NCI-H1694 treated with DMSO at 0.1 percent for 48 hours (cell line): ENCODE results near the gene ALDOA.
"Not testable (repeated sequence)": the region's sequence is repeated elsewhere in the genome, so short reads cannot be mapped to it uniquely, and the experiment has no call there.

Experiments
- DNase-seq: peaks from one replicate; lab custom pipeline; 2025; lab: John Stamatoyannopoulos, UW

ALDOA gene

DNA sequence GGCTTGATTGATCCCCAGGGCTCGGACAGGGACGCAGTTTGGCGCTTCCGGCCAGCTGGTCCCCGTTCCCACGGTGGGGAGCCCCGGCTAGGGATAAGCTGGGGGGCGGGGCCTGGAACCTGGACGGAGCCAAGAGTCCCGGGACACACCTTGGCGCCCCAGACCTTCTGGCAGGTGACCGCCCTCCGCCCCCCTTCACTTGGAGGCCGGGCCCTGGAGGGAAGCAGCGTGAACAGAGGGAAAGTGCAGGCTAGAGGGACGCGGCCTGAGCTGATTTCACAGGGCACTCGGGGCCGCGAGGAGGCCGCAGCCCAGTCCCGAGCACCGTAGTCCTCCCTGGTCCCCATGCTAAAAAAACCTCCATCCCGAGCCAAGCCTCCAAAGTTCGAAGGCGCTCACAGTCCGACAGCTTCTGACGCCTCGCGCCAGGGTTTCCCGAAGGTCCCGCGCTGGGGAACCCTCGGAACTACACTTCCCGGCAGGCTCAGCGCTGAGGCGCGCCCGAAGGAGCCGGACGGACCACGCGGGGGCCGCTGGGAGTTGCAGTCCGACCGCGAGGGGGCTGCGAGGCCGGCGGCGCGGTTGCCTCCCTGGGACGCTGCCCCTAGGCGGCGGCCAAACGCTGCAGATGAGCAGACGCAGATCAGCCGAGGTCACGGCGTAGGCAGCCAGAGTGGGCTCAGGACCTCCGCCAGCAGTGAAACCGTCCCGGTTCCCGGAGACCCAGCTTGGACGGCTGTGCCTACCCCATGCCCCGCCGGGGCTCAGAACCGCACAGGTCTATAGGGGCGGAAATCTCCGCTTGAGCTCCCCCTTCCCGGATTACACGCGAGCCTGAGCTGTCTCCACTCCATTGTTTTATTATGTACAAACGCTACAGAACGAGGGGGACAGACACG lies 26.2 kb downstream of the ALDOA start, which contains the start of gene TBX6:
TSS of gene TBX6 (minus strand) at position 451 of the 899 bp plus-strand sequence. CDS start 731 bp downstream, outside the sequence.
- peak; percentile 77 for DNase-seq

DNA sequence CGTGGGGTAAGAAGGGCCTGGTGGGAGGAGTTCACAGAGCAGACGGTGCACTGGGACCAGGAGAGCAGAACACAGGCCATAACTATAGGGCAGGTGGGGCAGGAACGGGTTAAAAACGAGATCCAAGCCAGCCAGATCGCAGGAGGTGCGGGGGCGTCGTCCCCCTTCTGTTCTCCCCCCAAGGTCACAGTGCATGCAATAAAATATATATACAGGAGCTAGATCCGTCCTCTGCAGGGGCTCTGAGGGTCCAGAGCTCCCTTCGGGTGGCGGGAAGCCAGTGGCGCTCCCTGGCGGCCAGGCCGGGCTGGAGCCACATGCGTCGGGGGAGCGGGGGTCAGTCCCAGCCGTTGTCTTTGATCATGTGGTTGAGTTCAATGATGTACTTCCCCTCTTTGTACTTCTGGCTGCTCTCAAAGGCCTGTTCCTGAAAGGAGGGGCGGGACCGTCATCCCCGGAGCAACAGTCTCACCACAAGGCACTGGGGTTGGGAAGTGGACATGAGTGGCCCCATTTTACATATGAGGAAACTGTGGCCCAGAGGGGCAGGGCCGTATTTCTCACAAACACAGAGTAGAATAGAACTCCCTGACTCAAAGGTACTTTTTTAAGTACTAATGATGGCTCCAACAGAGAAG lies 26.9 kb downstream of the ALDOA start:
- DNase-seq = peak; percentile 63

DNA sequence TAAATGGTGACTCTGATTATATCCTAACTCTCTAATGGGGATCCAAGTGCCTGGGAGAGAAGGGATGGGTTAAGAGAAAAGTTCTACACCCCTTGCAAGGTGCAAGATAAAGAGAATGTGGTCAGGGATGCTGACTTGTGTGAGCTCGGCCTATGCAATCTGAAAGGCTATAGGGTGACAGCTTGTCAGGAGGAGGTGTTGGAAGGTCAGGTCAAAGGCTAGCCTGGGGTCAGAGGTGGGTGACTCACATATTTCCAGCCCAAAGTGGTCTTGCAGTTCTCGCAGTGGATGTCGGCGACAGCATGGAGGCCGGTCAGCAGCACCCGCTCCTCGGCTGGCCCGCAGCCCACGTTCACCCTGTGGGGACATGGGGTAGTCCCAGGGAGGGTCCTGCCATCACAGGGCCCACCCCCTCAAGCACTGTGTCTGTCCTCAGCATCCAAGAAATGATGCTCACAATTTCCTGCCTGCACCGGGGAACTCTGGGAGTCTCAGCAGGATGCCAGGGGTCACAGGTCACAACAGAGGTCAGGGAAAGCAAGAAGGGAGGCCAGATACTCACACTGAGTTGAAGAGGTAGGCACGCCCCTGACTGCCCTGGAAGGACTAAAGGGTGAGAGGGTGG lies 29.1 kb downstream of the ALDOA start:
- DNase-seq = no peak

DNA sequence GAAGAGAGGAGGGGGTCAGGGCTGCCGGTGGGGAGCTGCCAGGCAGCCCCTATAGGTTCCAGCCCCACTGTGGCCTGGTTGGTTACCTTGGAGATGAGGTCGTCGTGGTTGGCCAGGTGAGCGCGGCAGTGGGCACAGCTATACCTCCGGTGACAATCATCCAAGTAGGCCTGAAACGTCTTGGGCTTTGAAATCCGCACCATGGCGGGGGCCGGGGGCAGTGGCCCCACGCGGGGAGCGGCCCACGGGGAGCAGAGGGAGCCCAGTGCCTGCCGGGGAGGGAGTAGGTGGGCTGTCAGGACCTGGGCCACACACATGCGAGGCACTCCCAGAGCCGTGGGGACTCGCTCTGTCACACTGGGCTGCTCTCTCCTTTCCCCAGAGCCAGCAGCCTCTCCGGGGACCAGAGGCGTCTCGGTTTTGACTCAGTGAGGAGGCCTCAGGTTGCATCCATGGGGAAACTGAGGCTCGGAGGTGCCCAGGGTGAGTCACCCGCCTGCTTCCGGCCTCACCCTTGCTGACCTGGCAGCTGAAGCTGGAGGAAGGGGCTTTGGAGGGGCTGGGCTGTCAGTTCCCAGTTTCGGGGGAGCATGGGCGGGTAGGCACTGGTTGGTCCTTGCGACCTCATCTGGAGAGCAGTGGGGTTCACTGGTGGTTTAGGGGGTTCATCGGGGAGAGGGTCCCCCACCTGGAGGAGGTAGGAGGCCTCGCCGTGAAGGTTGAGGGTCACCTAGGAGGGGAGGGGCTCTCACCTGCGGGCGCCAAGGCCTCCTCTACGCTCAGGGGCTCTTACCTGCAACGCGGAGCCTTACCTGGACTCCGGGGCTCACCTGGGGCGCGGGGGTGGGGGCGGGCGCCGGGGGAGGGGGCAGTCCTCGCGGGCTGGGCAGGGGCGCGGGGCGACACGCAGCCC lies 29.9 kb downstream of the ALDOA start:
- no peak for DNase-seq

DNA sequence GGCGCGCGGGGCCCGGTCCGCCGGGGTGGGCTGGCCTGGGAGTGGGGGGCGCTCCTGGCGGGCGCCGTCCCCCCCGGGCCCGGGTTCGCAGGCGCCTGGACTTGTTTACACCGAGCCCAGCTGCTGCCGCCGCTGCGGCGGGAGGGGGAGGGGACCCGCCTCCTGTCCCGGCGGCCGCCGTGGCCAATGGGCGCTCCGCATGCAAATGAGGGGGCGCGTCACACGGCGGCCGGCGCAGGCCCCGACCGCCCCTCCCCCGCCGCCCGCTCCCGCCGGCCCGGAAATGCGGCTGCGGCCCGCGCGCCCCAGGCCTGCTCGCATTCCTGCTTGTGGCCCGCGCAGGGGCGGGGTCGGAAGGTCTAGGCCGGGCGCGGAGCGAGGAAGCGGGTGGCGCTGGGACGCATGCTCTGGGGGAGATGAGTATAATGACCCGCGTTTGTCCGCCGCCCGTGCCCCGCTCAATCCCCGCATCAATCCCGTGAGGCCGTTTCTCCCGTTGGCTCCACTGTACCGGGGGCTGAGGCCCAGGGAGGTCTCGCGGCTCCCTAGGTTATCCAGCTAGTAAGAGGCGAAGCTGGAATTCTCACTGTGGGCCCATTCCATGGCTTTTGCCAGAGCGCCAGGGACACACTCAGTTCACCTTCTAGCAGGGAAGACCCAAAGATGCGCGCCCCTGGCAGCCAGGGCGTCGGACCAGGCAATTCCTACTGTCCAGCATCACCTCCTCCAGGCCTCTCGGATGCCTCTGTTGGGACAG lies 30.7 kb downstream of the ALDOA start, which contains the start of gene YPEL3:
TSS of gene YPEL3 (minus strand) at position 109 of the 757 bp plus-strand sequence. CDS start 731 bp downstream, outside the sequence.
- peak; percentile 9 for DNase-seq

DNA sequence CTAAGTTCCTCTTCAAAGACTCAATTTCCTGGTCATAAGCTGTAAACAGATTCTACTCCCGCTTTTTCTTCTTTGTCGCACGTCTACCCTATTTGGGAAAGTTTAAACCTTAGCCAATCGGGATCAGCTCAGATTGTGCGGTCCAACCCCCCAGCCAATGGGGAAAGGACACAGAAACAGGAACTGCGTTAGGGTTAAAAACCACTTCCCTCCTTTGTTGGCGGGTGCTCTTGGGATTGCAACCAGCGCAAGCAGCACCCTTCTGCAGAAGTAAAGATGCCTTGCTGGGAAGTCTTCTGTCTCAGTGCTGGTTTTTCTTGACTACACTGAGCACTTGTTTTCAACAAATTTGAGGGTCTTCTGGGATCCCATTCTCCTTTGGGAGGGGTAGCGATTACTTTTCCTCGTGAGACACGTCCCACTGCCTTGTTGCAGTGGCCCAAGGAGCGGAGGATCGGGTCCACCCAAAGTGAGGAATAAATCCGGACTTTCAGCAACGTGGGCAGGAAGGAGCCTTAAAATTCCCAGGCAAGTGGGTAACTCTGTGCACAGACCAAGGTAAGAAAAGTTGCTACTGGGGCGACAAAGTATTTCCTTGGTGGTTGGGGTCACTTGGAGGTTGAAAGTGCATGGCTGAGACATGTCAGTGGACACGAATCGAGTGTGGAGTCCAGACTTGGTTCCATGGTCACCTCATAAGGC lies 31.5 kb downstream of the ALDOA start:
- no peak for DNase-seq

DNA sequence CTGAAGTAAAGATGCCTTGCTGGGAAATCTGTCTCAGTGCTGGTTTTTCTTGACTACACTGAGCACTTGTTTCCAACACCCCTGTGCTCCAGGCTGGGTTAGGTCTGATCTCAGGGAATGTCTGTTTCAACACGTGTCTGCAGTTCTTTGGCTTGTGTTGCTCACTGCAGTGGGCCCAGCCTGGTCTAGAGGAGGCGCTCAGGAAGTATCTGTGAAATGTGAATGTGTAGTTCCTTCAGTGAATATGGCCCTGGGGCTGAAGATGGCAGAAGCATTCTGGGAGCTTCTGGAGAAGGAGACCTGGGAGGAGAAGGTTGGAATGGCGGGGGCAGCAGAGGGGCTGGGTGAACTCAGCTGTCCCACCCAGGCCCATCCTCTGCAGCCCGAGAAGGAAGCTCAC lies 38.5 kb downstream of the ALDOA start:
- DNase-seq = no peak

DNA sequence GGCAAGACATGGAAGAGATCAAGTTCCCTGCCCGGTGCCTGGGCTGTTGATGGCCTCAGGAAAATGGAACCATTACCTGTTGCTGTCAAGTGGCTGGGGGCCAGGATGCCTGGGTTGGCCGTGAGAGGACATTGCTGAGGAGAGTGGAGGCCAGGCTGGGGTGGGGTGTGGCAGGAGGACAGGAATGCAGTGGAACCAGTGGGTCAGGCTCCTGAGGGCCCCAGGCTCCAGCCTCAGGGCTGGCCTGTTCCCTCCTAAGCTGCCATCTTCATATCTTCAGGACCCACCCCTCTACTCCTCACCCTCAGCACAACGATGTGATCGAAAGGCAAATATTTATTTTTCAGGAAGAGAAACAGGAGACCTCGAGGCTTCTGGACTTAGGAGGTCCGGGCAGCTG lies 38.9 kb downstream of the ALDOA start:
- DNase-seq = no peak

DNA sequence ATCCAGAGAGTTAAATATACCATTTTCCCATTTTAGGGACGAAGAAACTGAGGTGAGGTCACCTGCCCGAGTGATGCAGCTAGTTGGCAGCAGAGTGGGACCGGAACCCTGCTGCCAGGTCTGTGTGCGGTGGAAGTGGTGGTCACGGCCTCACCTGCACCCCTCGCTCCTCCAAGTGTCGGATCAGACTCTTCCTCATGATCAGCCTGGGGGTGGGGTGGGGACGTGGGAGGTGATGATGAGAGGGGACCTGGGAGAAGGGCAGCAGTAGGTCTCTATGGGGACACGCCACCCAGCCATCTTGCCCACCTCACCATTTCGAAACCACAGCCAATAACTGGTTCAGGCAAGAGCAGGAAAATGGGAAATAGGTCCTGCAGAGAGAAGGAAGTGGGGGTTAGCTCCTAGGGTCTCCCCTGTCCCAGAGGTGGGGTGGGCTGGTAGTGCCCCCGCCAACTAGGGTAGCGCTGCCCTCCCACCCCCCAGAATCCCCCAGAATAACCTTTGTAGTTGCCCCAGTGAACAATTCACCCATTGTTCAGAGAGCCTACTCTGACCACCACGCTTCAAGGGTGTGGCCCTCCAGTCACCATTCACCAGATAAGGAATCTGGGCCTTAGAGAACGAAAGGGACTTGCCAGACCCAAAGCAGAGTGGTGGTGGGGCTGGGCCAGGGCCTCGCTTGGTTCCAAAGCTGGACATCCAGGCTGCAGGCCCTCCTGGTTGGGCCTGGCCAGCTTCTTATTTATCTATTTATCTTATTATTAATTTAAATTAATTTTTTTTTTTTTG lies 42.7 kb downstream of the ALDOA start:
- DNase-seq = no peak

DNA sequence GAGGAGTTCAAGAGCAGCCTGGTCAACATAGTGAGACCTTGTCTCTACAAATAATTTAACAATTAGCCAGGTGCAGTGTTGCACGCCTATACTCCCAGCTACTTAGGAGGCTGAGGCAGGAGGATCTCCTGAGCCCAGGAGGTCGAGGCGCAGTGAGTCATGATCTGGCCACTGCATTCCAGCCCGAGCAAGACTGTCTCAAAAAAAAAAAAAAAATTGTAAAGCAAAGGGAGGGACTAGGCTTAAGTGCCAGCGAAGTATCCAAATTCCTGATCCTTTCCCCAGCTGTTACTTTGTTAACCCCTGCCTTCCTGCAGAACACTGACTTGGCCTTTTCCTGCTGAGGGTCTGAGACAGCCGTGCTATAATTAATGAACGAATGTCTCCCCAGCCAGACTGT lies 45.1 kb downstream of the ALDOA start:
- no peak for DNase-seq

DNA sequence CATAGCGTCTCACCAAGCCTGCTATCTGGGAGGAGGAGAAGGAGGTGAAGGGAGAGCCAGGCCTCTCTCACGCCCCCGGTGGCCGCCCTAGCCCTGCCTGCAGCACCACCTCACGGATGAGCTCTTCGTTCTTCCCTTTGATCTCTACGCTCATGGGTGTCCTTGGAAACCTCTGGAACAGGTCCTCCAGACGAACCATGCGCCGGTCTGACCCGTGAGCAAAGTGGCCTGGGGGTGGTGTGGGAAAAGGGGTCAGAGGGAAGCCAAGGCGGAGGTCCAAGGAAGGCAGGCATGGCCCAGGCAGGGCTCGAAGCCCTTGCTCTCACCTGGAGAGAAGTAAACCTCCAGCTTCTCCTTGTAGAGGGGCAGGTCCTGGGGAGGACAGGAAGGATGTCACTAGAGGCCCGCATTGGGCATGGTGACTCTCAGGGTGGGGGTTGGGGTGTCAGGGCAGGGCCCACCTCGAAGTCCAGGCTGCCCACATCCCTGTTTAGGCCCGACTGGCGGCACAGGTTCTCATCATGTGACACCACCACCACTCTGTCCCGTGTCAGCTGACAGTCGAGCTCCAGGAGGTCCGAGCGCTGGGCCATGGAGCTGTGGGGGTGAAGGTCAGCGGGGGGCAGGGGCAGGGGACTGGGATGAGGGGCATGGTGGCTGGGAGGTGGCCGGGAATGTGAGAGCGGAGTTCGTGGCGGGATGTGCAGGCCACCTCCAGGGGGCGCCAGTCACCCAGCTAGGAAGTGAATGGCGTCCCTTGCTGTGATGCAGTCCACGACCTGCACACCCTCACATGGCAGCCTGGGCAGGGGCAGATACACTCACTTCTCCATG lies 46.9 kb downstream of the ALDOA start:
- no peak for DNase-seq

DNA sequence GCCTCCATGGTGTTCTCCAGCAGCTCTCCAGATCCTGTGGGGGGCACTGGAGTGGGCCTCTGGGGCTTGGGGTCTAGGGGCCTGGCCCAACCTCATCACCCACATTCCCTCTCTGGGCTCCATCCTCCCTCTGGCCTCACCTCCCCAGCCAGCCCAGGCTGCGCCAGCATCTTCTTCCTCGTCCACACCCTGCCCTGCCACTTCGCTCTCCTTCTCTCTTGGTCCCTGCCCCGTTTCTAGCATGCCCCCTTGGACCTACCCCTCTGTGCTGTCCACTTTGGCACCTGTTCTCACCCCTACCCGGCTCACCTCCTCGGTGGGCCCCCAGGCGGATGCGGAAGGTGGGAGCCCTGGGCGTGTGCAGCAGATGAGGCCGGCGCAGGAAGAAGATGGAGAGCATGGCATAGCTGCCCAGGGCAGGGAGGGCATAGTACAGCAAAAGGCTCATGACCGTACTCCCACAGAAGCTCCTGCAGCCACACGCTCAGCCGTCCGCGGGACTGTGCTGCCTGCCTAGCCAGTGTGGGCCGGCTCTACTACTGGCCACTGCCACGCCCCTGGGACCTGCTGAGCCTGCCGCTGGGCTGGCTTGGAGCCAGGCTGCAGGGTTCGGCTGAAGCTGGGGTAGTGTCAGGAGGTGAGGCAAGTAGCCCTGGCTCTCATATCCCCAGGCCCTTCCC lies 47.6 kb downstream of the ALDOA start, which contains the start of gene GDPD3:
TSS of gene GDPD3 (minus strand) at position 507 of the 680 bp plus-strand sequence. CDS start at position 448, 59 bp downstream.
- DNase-seq = no peak

DNA sequence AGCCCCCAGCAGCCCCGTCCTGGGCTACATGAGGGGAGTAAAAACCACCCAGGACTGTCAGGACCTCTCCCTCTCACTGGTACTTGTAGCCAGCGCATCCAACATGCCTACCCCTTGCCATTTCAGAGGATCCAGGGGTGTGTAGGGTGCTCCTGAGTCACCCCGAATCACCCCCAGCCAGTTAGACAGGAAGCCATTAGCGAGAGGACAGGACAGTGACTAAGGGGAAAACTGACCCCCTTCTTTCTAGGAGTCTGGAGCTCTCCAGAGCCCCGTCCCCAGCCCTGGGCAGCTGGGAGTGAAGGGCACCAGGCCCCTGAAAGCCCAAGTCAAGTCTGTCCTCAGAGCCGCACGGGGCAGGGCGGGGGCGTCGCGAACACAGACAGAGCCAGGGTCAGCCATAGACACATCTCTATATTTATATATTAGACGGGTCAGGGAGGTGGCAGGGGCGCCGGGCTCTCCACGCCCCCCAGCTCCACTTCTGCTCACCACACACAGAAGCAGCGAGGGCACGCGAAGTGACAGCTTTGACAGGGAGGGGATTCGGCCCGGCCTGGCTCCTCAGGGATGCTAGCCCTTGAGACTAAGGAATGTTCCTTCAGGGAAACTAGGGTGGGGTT lies 48.3 kb downstream of the ALDOA start:
- DNase-seq = no peak

DNA sequence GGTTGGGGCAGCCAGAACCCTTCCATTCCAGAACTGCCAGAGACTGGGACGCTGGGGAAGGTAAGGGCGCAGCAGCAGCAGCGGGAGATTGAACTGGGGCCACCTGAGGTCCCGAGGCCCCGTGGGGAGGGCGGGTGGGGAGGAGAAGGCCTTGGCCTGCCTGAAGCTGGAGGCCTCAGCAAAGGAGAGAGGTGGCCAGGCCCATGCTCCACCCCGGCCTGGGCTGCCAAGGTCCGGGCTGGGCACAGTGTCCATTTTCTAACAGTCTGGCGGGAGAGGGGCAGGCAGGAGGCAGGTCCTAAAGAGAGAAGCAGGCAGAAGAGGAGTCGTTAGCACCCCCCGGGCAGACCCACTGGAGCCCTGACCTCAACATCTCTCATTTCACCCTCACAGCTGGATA lies 48.9 kb downstream of the ALDOA start:
- no peak for DNase-seq

DNA sequence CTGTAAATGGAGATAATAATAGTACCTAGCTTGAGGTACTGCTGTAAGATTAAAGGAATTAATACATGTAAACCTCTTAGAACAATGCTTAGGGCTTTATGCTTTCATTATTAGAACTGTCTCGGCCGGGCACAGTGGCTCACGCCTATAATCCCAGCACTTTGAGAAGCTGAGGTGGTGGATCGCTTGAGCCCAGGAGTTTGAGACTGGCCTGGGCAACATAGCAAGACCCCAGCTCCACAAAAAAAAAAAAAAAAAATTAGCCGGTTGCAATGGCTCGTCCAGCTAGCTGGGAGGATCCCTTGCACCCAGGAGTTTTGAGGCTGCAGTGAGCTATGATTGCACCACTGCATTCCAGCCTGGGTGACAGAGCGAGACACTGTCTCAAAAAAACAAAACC lies 49.3 kb downstream of the ALDOA start:
- DNase-seq = not testable (repeated sequence)

DNA sequence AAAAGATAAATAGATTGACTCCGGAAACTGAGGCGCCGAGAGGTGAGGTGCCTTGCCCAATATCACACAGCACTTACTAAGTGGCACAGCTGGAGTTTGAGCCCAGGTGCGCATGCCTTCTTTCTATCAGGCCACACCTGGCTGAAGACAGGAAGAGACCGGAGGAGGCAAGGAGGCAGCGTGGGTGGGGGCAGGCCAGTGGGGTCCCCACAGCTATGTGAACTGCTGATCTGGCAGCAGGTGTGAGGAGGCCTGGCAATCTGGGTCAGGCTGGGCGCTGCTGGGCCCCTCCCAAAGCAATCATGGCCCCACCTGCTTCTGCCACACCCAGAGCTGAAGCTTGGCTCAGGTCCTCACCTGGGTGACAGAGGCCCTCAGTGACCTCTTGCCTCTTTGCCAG lies 49.7 kb downstream of the ALDOA start:
- no peak for DNase-seq
